HepG2 (cell line): ENCODE results near the gene XRCC2. TPM values are rescaled to one million over a fixed set of nuclear protein-coding genes. Genes with fewer than 3 reads are reported as not detected.
A peak's percentile ranks its signal among the peaks of the same experiment; 100 is the strongest.

Experiments
- ATAC-seq: fragments of 200-7000 bp; cut with Tn5 transposase; 3 replicates; pipeline ENCODE4 v1.9.1; 2020; ENCODE audit warnings: mild to moderate bottlenecking, moderate library complexity
- BruUV-seq: library from RNA; stranded (reverse); fragments of 400-500 nt; replicated peaks from 2 replicates; lab custom pipeline; 2021; lab: Mats Ljungman, UMichigan
- CTCF ChIA-PET: fragments of 300-600 bp; formaldehyde crosslinking; extraction: SDS; loops from one replicate; lab custom pipeline; 2021; ENCODE audit warnings: low total read pairs, inconsistent platforms, low intra/inter-chr PET ratio; lab: Yijun Ruan, JAX
- POLR2A ChIA-PET: fragments of 350-600 bp; sonication (Branson Sonifier 250); formaldehyde crosslinking; loops from one replicate; lab custom pipeline; 2020; ENCODE audit warnings: antibody characterized with exemption, inconsistent platforms; lab: Yijun Ruan, JAX
- DNase-seq: peaks from one replicate; pipeline ENCODE4 v3.0.0-alpha.2; 2015; ENCODE audit warnings: low spot score
- FAIRE-seq: peaks from 3 replicates; lab custom pipeline; 2011; peaks lifted over from hg19 to GRCh38; lab: Jason Lieb, UNC
- H2AFZ ChIP-seq: one replicate; pipeline ENCODE4 v1.6.1; 2011; ENCODE audit warnings: low read length, inconsistent platforms
- H3K27ac ChIP-seq: fragments of 300-600 bp; 3 replicates; pipeline ENCODE4 v1.8.0; 2011; ENCODE audit warnings: mixed run types, mild to moderate bottlenecking, mixed read lengths, low read length, inconsistent platforms; ENCODE audit not compliant: insufficient read depth; ENCODE audit errors: extremely low read length
- H3K27me3 ChIP-seq, 2 experiments: fragments of 200-600 bp in 1 of 2; 2 replicates in 1 of 2; 3 replicates in 1 of 2; pipeline versions ENCODE4 v1.6.0 to v1.8.0; 2011; ENCODE audit warnings: low read length in 2 of 2, mild to moderate bottlenecking in 2 of 2, moderate library complexity in 2 of 2, inconsistent platforms in 1 of 2; ENCODE audit not compliant: insufficient read depth in 2 of 2, control insufficient read depth in 1 of 2
- H3K36me3 ChIP-seq, 2 experiments: fragments of 200-600 bp in 1 of 2; replicated peaks in 1 of 2; 2 replicates in 1 of 2; 3 replicates in 1 of 2; pipeline versions ENCODE4 v1.5.1 to v1.8.0; 2011; ENCODE audit warnings: low read length in 2 of 2, inconsistent platforms in 1 of 2; ENCODE audit not compliant: insufficient read depth in 2 of 2, control insufficient read depth in 1 of 2
- H3K4me1 ChIP-seq: 2 replicates; pipeline ENCODE4 v1.5.1; 2012; ENCODE audit warnings: low read length, inconsistent platforms; ENCODE audit not compliant: insufficient read depth
- H3K4me2 ChIP-seq: 2 replicates; pipeline ENCODE4 v1.6.0; 2011; ENCODE audit warnings: low read depth, low read length, inconsistent platforms
- H3K4me3 ChIP-seq, 3 experiments: fragments of 200-600 bp in 1 of 3; sonication (generic), shearing (Covaris generic) in 1 of 3; replicated peaks in 1 of 3; 2 replicates each; pipeline ENCODE4 v1.5.1; 2011 to 2016; ENCODE audit warnings: low read length in 3 of 3, inconsistent platforms in 2 of 3, low read depth in 2 of 3, mild to moderate bottlenecking in 2 of 3, control low read depth in 1 of 3, mixed read lengths in 1 of 3; ENCODE audit not compliant: insufficient read depth in 1 of 3
- H3K79me2 ChIP-seq: one replicate; pipeline ENCODE4 v1.6.1; 2011; ENCODE audit warnings: low read length, inconsistent platforms; ENCODE audit not compliant: insufficient read depth
- H3K9ac ChIP-seq: 2 replicates; pipeline ENCODE4 v1.6.0; 2011; ENCODE audit warnings: mild to moderate bottlenecking, low read depth, low read length, inconsistent platforms; ENCODE audit not compliant: insufficient read depth
- H3K9me3 ChIP-seq: 2 replicates; pipeline ENCODE4 v1.5.1; 2012; ENCODE audit warnings: mild to moderate bottlenecking, low read length
- H4K20me1 ChIP-seq: 2 replicates; pipeline ENCODE4 v1.6.0; 2011; ENCODE audit warnings: inconsistent platforms, mild to moderate bottlenecking, low read length, moderate library complexity; ENCODE audit not compliant: insufficient read depth
- HNF1A ChIP-seq, 2 experiments: sonication (generic) in 1 of 2; formaldehyde crosslinking in 1 of 2; IDR thresholded peaks; 2 replicates each; pipeline versions ENCODE4 v1.4.0 to v1.6.1; 2016 to 2020; ENCODE audit warnings: borderline replicate concordance in 1 of 2, low read depth in 1 of 2, mild to moderate bottlenecking in 1 of 2, missing genetic modification reagents in 1 of 2
- ISL2 ChIP-seq: sonication (generic); formaldehyde crosslinking; IDR thresholded peaks from 2 replicates; pipeline ENCODE4 v1.5.0; 2020; ENCODE audit warnings: missing genetic modification reagents
- NCOA1 ChIP-seq: sonication (generic); formaldehyde crosslinking; IDR thresholded peaks from 2 replicates; pipeline ENCODE4 v1.9.0; 2021; ENCODE audit warnings: missing genetic modification reagents
- NFRKB ChIP-seq: fragments of 450-650 bp; IDR thresholded peaks from 2 replicates; pipeline ENCODE4 v1.6.1; 2017
- PHF5A ChIP-seq: IDR thresholded peaks from one replicate; pipeline ENCODE4 v1.6.1; 2018; ENCODE audit warnings: low read depth, missing genetic modification reagents; ENCODE audit not compliant: unreplicated experiment
- RORA ChIP-seq: sonication (generic); formaldehyde crosslinking; IDR thresholded peaks from 2 replicates; pipeline ENCODE4 v1.5.0; 2020; ENCODE audit warnings: mild to moderate bottlenecking, missing genetic modification reagents, moderate library complexity
- ZFP62 ChIP-seq: sonication (generic); formaldehyde crosslinking; IDR thresholded peaks from 2 replicates; pipeline ENCODE4 v1.4.0; 2020; ENCODE audit warnings: missing genetic modification reagents
- ZNF260 ChIP-seq: sonication (generic); formaldehyde crosslinking; IDR thresholded peaks from 2 replicates; pipeline ENCODE4 v1.4.0; 2020; ENCODE audit warnings: missing genetic modification reagents, low read depth, mild to moderate bottlenecking, borderline replicate concordance
- ZNF383 ChIP-seq: sonication (generic); formaldehyde crosslinking; IDR thresholded peaks from 2 replicates; pipeline ENCODE4 v1.4.0; 2020; ENCODE audit warnings: missing genetic modification reagents, mild to moderate bottlenecking, borderline replicate concordance
- ZNF777 ChIP-seq: sonication (generic); formaldehyde crosslinking; IDR thresholded peaks from 2 replicates; pipeline ENCODE4 v1.4.0; 2020; ENCODE audit warnings: missing genetic modification reagents
- ZNF841 ChIP-seq: sonication (generic); formaldehyde crosslinking; IDR thresholded peaks from 2 replicates; pipeline ENCODE4 v1.8.1; 2023; ENCODE audit warnings: missing genetic modification reagents, borderline replicate concordance
- ZNF878 ChIP-seq: sonication (generic); formaldehyde crosslinking; IDR thresholded peaks from 2 replicates; pipeline ENCODE4 v1.8.1; 2023; ENCODE audit warnings: mild to moderate bottlenecking, missing genetic modification reagents, moderate library complexity
- WGBS: methylation state at CpG from one replicate; pipeline ENCODE4 v1.1.6; 2017; ENCODE audit warnings: low lambda C conversion rate; 5-methylcytosine and 5-hydroxymethylcytosine counted together
- in situ Hi-C: cut with HindIII; loops from 2 replicates; pipeline ENCODE4 v1.10.0; 2017; ENCODE audit warnings: low pct_unique_long_range_greater_than_20kb; ENCODE audit not compliant: extremely low pct_ligation_motif_present
- intact Hi-C: fragments of 100-400 bp; cut with micrococcal nuclease; formaldehyde crosslinking; loops from one replicate; pipeline ENCODE4 v1.10.0; 2022; ENCODE audit not compliant: unreplicated experiment
- polyA plus RNA-seq, 8 experiments: library from polyadenylated mRNA; depleted of rRNA in 3 of 8; stranded (reverse) in 7 of 8; unstranded in 1 of 8; fragments of >200 nt; fragmentation: Illumina TruSeq in 4 of 8; extraction: Trizol in 4 of 8; gene quantifications; 2 replicates each; pipeline versions ENCODE4 v1.2.1 to v1.2.3, GENCODE V29; 2011 to 2016; ENCODE audit warnings: low read depth in 4 of 8, missing spikeins in 1 of 8, mixed read lengths in 1 of 8; ENCODE audit not compliant: insufficient read depth in 1 of 8
- total RNA-seq, 5 experiments: library from RNA; depleted of rRNA; stranded (reverse); fragments of >200 nt; fragmentation: Illumina TruSeq; extraction: Trizol; gene quantifications; 2 replicates each; pipeline ENCODE4 v1.2.3, GENCODE V29; 2016; ENCODE audit warnings: low read depth in 1 of 5

XRCC2 gene
- total and polyA plus RNA-seq, 2 of the 13 experiments (the other 11 are each of a cell fraction or from before 2014, with no cell fraction given), result 3.8 to 14.5 TPM

GRCh38 chr7:152723364-152723763 lies 47.4 kb upstream of the XRCC2 start:
- no peak for TF ChIP-seq ZNF777 (CRISPR knock-in tag)
- TF ChIP-seq ISL2 (CRISPR knock-in tag), result no peak
- no peak for TF ChIP-seq ZNF260 (CRISPR knock-in tag)
- TF ChIP-seq ZNF383 (CRISPR knock-in tag), result no peak
- TF ChIP-seq ZNF841 (CRISPR knock-in tag), result no peak
- no peak for TF ChIP-seq ZNF878 (CRISPR knock-in tag)
- no peak for TF ChIP-seq NFRKB
- TF ChIP-seq NCOA1 (CRISPR knock-in tag), result no peak
- TF ChIP-seq RORA (CRISPR knock-in tag), result no peak
- no peak for TF ChIP-seq ZFP62 (CRISPR knock-in tag)
- no peak for TF ChIP-seq PHF5A
- no peak for TF ChIP-seq HNF1A (IDR thresholded peaks at IDR 0.05; ENCODE audit: low read depth)
- no peak for TF ChIP-seq HNF1A (CRISPR knock-in tag; IDR thresholded peaks at IDR 0.05; ENCODE audit: borderline replicate concordance)
- TF ChIP-seq, all 625 proteins: peak for 0
- ATAC-seq, result peak; percentile 51; the same call in 2 of the 3 replicates
- H3K4me2 ChIP-seq, result no peak overlapping the region
- H3K36me3 ChIP-seq, result no peaks in the 10 kb centered on the region
- no peak for DNase-seq
- FAIRE-seq, result no peak
- intact Hi-C loops, result no loop called here
- no peaks in the 10 kb centered on the region for H4K20me1 ChIP-seq
- BruUV-seq, result no TSS peak
- no peaks in the 10 kb centered on the region for H3K79me2 ChIP-seq
- H3K27me3 ChIP-seq, result no peaks in the 10 kb centered on the region
- in situ Hi-C loops, result no loop called here
- H3K4me1 ChIP-seq, result 0 out of 2 replicates have a peak, but pooled peaks cover 6% of the 10 kb centered on the region
- H3K27ac ChIP-seq, result no peak overlapping the region
- 2% methylated on average over 2 of the region's 2 CpGs for WGBS
- ChIA-PET CTCF (no interaction called here), POLR2A (no interaction called here)
- H3K9me3 ChIP-seq, result no peaks in the 10 kb centered on the region
- H3K9ac ChIP-seq, result no peak overlapping the region
- H2AFZ ChIP-seq, result no peak overlapping the region
- H3K4me3 ChIP-seq, result no peak overlapping the region
